AG09309 (cell line): ENCODE data around the gene TCF21.

Experiments
- DNase-seq: peaks from one replicate; pipeline ENCODE4 v3.0.0-alpha.2; 2010; ENCODE audit warnings: low read depth
- H3K4me3 ChIP-seq: 2 replicates; pipeline ENCODE4 v1.5.1; 2011; ENCODE audit warnings: mild to moderate bottlenecking, low read depth, low read length, moderate library complexity; ENCODE audit not compliant: control insufficient read depth
- TF ChIP-seq, protein P1 (sequence below): IDR thresholded peaks from 2 replicates; pipeline ENCODE4 v1.5.1; 2011; ENCODE audit warnings: mild to moderate bottlenecking, low read depth, low read length, inconsistent platforms; ENCODE audit not compliant: insufficient read depth, control insufficient read depth; ENCODE audit errors: missing control alignments

Gene TCF21

DNA sequence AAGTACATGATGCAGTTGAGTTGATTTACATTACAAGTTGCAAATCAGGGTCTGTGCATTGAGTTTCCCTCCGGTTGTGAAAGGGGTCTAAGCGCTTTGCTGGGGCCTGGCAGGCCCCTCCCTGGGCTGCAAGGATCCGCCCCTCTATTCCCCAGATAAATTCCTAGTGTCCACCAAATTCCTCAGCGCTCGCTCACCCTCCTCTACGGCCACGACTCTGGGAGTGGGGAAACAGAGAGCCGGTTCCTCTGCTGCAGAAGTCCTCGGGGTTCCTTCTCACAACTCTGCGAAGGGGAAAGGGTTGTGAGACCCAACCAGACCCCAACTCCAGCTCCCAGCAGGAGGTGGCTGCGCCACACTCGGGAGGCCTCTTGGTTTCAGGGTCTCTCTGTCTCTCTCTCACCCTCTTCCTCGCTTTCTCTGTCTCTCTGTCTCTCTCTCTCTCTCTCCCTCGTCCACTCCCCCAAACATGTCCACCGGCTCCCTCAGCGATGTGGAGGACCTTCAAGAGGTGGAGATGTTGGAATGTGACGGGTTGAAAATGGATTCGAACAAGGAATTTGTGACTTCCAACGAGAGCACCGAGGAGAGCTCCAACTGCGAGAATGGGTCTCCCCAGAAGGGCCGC, at the start of gene TCF21:
TSS of gene TCF21 (plus strand) at position 185 of the 628 bp plus-strand sequence. CDS start at position 470, 285 bp downstream.
- DNase-seq = no peak
- TF ChIP-seq, protein P1, sequence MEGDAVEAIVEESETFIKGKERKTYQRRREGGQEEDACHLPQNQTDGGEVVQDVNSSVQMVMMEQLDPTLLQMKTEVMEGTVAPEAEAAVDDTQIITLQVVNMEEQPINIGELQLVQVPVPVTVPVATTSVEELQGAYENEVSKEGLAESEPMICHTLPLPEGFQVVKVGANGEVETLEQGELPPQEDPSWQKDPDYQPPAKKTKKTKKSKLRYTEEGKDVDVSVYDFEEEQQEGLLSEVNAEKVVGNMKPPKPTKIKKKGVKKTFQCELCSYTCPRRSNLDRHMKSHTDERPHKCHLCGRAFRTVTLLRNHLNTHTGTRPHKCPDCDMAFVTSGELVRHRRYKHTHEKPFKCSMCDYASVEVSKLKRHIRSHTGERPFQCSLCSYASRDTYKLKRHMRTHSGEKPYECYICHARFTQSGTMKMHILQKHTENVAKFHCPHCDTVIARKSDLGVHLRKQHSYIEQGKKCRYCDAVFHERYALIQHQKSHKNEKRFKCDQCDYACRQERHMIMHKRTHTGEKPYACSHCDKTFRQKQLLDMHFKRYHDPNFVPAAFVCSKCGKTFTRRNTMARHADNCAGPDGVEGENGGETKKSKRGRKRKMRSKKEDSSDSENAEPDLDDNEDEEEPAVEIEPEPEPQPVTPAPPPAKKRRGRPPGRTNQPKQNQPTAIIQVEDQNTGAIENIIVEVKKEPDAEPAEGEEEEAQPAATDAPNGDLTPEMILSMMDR = no peak
- H3K4me3 ChIP-seq = no peak within 1 kb of the TSS

DNA sequence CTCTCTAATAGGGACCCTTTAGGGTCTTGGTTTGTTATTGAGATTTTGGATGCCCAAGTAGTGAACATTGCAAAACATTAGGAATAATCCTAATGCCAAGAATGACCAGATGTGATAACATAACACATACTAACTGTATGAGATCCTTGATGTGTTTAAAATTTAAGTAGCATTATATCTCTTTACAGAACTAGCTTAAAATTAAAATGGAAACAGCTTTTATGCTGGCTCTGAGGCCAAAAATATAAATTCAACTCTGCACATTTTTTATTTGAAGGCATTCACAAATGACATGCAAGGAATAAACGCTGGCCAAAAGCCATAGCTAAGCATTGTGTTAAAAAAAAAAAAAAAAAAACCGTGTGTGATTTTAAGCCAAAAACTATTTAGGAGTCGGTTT, 47.7 kb upstream of the TCF21 start:
- TF ChIP-seq, protein P1 = no peak
- no peak overlapping the region for H3K4me3 ChIP-seq
- no peak for DNase-seq

DNA sequence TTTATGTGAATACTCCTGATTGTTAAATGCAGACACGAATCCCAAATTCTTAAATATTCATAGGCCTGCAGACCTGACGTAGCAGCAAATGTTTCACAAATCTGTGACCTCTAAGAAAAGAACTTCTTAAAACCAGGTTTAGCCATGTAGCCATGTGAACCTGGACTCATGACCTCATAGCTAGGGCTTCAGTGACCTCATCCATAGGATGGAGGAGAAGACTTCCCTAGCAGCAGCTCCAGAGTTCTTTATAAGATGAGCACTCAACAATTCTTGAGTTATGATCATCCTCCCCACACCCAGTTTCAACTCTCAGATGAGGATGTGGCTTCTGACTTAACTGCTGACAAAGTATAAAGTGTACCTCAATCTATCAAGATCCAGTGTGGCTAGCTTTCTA, 45.8 kb upstream of the TCF21 start:
- TF ChIP-seq, protein P1 = no peak
- no peak for DNase-seq
- H3K4me3 ChIP-seq = no peak overlapping the region

DNA sequence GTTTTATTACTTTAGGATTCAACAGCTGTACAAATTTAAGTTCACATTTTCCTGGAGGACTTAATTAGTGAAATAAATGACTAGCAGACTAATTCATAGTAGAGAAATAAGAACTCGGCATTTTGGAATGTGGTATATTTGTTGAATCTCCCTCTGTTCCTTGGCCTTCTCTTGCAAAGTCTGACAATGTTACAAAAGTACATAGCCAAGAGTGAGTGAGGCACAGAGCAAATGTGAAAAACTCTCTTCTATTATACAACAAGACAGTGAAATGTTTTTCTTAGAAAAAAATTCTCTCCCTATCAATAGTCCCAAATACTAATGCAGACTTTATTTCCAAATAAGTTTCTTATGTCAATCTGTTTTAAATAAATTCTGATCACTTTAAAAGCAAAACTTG, 44.2 kb upstream of the TCF21 start:
- no peak overlapping the region for H3K4me3 ChIP-seq
- DNase-seq = no peak
- TF ChIP-seq, protein P1 = no peak

DNA sequence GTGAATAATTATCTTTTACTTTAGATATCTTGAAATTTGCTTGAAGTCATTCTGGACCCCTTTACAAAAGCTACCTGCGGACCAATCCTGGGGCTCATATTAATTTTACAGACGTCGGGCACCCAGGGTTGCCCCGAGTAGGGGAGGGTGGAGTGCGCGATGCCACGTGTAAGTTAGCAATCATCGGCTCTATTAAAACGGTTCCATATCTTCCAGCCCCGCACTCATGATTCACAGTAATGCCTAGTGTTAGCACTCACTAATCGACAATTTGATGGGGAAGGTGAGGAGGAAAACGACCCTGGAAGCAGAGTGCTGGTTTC, 34.9 kb upstream of the TCF21 start:
- TF ChIP-seq, protein P1 = no peak
- no peak overlapping the region for H3K4me3 ChIP-seq
- DNase-seq = no peak

DNA sequence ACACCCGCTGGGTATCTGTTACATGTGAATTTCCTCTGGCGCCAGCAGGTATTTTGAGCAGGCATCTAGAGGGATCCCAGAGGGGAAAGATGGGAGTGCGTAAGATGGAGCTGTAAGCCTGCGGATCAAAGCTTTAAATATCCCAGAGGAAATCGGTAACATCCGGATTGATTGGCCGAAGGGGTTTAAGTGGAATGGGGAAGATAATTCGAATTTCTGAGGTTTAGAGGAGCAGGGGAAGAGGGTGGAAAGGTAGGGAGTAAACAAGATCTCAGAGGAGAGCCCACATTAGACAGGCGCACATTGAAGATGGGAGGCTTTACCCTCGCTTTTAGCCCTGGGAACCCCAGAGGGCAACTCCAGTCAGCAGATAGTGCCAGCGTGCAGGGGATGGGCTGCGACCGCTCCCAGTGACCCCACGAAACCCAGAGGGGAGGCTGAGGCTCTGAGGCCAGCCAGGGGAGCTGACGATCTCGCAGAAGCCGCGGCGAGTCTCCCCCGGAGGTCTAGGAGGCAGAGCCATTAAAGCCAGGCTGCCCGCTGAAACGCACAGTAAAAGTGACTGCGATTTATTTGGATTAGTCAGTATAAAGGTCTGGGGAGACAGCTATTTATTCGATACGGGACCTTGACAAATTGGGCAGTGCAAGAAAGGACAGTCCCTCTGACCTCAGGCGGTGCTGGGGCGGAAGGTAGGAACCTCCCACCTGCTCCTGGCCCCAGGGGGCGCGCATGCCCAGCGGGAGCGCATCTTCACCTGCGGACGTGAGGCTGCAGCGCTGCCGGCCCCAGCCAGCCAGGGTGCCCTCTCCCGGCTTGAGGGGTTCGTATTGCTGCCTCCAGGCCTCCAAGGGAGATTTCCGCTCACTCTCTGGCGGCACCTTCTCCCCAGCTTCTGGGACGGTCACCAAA, 34.3 kb upstream of the TCF21 start:
- TF ChIP-seq, protein P1 = no peak
- DNase-seq = no peak
- no peak overlapping the region for H3K4me3 ChIP-seq
